Stimulated activated CD4-positive, alpha-beta T cell treated with anti-CD3 and anti-CD28 coated beads, Interleukin-1b, Interleukin-23, amount 100 ng/mL, for 24 hours (primary cell): ENCODE data around the gene KCNG2.
A peak's percentile ranks its signal among the peaks of the same experiment; 100 is the strongest.
"Not testable (repeated sequence)": the region's sequence is repeated elsewhere in the genome, so short reads cannot be mapped to it uniquely, and the experiment has no call there.

ENCODE experiments used
- DNase-seq, 4 experiments: peaks; one replicate each; pipeline ENCODE4 v3.0.0-alpha.2; 2020; ENCODE audit warnings: low read depth in 4 of 4, low spot score in 1 of 4

KCNG2 gene, protein sequence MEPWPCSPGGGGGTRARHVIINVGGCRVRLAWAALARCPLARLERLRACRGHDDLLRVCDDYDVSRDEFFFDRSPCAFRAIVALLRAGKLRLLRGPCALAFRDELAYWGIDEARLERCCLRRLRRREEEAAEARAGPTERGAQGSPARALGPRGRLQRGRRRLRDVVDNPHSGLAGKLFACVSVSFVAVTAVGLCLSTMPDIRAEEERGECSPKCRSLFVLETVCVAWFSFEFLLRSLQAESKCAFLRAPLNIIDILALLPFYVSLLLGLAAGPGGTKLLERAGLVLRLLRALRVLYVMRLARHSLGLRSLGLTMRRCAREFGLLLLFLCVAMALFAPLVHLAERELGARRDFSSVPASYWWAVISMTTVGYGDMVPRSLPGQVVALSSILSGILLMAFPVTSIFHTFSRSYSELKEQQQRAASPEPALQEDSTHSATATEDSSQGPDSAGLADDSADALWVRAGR

GRCh38 chr18:79797518-79798345 lies at the start of gene KCNG2:
Gene KCNG2 (plus strand): TSS chr18:79797938. CDS start chr18:79863668, 65,730 bp downstream.
- peak in 1 of 4 experiments; percentile 28 for DNase-seq

- DNase-seq, result no peak
These were observed 49.2 kb upstream of the KCNG2 start for GRCh38 chr18:79748321-79749180.

DNA sequence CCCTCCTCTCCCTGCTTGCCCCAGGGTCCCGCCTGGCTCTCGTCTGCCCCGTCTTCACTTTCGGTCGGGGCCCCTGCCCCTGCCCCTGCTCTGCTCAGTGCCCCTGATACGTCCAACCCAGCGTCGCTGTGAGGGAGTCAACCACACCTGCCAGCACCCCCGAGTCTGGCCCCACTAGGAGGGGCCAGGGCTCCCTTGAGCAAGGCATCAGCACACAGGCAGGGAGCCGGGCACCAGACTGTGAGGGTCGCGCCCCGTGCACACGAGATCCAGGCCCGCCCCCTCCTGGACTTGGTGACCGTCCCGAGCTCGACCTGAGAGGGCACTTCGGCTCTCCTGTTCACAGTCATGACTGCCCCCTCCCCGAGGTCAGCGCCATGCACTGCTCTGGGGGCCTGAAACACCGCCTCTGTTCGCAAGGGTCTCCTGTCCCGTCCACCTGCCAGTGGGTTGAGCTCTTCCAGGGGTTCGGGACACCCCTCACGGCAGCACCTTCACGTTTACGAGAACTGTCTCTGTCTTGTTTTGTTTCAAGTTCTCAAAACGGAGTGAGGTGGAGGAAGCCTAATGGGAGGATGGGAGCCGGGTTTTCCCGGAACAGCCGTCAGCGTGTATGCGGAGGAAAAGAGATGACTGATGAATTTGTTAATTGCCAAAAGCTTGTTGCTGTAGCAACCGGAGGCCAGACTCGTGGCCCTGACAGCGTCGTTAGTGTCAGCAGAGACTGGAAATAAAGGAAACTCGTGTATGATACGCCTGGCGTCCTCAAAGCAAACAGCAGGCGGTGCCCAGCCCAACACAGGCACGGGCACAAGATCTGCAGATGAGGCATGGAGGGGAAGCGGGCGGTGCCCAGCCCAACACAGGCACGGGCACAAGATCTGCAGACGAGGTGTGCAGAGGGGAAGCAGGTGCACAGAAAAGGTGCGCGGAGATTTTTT lies 48.2 kb upstream of the KCNG2 start:
- no peak for DNase-seq

- no peak for DNase-seq
These were observed 46.7 kb upstream of the KCNG2 start for GRCh38 chr18:79750980-79751571.

DNA sequence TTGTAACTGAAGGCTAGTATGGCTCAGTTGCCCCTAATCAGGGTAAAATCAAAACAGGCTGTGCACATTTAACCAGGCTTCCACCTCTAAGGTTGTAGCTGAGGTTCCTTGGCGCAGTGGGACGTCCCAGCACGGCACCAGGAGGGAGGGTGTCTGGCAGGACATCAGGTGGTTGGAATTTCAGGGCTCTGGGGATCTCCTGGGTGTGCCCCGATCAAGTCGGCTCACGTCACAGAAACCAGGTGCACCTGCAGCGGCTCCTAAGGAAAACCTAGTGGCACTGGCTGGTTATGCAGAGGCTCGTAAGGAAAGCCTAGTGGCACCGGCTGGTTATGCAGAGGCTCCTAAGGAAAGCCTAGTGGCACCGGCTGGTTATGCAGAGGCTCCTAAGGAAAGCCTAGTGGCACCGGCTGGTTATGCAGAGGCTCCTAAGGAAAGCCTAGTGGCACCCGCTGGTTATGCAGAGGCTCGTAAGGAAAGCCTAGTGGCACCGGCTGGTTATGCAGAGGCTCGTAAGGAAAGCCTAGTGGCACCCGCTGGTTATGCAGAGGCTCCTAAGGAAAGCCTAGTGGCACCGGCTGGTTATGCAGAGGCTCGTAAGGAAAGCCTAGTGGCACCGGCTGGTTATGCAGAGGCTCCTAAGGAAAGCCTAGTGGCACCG lies 45.7 kb upstream of the KCNG2 start:
- not testable (repeated sequence) for DNase-seq

DNA sequence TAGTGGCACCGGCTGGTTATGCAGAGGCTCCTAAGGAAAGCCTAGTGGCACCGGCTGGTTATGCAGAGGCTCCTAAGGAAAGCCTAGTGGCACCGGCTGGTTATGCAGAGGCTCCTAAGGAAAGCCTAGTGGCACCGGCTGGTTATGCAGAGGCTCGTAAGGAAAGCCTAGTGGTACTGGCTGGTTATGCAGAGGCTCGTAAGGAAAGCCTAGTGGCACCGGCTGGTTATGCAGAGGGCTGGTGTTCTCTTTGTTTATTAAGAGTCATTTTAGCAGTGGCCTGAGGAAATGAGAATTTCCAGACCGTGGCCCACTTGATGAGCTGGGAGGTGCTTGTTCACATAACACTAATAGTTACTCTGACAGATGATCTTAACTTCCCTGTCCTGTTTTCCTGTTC lies 44.8 kb upstream of the KCNG2 start:
- DNase-seq, result not testable (repeated sequence)

DNA sequence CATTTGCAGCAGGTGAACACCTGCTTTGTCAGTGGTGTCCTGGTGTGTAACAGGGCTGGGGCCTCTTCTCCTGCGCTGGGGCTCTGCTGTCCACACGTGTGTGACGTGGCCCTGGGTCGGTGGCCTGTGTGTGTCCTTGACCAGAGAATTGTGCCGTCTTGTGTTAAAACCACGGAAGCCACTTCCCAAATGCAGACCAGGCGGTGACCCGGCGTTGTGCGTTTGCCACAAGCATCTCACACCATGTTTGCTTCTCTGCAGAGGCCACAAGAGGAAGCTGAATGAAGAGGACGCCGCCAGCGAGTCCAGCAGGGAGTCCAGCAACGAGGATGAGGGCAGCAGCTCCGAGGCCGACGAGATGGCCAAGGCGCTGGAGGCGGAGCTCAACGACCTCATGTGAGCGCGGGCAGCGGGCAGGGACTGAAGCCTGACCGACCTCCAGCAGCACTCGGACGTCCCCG lies 44.3 kb upstream of the KCNG2 start:
- DNase-seq, result no peak

DNA sequence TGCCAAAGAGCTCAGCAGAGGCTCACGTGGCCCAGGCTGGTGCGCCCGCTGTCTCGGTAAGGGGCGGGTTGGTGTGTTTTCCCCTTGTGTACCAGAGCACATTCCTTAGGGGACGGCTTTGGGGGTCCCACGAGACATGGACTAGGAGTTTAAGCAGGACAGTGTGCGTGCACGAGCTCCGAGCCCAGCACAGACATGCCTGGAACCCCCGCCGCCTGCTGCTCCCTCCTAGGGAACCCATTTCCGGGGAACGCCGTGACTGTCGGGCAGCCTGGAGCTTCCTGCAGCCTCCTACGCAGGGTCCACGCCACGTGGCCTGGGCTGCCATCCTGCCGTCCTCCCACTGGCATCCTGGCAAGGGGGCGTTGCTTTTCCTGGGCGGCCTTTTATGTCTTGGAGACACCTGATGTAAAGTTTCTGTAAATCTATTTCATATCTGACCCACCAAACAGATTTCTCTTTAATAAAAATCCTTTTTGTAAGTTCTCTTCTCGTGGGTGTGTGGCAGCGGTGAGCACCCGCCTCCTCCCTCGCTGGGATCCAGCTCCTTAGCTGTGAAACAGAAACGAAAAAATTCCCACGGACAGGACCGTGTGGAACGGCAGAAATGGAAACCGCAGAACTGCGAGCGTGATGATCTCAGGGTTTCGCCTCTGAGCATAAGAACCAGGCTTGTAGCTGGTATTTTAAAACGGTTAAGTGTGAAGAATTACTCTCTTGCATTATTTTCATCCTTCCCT lies 43.5 kb upstream of the KCNG2 start:
- no peak for DNase-seq

- DNase-seq, result no peak
These were observed 42.8 kb upstream of the KCNG2 start for GRCh38 chr18:79754831-79755351.

GRCh38 chr18:79755496-79756142 lies 42.1 kb upstream of the KCNG2 start:
- no peak for DNase-seq

GRCh38 chr18:79756143-79756500 lies 41.6 kb upstream of the KCNG2 start:
- no peak for DNase-seq

DNA sequence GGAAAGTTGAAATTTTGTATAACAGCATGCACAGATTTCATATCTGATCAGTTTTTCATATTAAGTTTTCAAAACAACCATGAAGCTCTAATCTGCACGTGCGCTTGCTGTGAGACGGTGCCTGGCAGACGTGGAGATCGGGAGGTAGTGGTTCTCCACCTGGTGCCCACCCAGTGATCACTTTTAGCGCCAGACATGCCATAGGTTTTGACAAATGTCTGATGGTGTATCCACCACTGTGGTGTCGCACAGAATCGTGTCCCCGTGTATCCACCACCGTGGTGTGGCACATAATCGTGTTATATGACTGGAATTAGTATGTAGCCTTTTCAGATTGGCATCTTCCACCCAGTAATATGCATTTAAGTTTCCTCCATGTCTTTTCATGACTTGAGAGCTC lies 40.9 kb upstream of the KCNG2 start:
- no peak for DNase-seq

DNA sequence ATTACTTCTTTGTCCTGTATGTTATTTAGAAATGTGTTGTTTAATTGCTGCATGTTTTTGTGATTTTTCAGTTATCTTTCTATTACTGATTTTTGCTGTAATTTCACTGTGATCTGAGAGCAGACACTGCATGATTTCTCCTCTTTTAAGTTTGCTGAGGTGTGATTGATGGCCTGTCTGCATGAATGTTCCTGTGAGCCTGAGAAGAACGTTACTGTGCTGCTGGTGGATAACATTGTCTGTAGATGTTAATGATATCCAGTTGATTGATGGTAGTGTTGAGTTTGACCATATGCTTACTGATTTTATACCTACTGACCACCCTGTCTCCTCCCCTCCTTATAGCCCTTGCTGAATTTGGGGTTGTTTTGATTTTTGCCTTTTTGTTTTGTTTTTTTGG lies 37.4 kb upstream of the KCNG2 start:
- DNase-seq, result no peak

DNA sequence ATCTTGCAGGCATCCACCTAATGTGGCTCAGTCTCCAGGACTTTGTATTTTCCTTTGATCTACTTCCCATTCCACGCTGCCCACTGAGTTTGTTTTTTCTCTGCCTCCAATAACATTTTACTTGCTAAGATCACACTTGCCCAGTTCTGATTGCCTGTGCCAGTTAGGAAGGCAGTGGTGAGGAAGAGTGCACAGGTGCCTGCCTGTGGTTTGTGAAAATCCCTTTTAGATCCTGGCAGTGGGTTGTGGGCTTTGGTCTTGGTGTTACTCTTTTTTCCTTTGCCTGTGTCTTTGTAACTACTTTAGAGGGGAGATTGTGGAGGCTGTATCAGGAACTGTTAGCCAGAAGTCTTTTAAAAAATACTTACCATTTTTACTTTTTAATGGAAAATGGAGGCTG lies 36.9 kb upstream of the KCNG2 start:
- no peak for DNase-seq

DNA sequence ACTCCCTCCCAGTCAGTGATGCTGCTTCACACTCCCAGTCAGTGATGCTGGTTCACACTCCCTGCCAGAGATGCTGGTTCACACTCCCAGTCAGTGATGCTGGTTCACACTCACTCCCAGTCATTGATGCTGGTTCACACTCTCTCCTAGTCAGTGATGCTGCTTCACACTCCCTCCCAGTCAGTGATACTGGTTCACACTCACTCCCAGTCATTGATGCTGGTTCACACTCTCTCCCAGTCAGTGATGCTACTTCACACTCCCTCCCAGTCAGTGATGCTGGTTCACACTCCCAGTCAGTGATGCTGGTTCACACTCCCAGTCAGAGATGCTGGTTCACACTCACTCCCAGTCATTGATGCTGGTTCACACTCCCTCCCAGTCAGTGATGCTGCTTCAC lies 34.3 kb upstream of the KCNG2 start:
- DNase-seq, result no peak

DNA sequence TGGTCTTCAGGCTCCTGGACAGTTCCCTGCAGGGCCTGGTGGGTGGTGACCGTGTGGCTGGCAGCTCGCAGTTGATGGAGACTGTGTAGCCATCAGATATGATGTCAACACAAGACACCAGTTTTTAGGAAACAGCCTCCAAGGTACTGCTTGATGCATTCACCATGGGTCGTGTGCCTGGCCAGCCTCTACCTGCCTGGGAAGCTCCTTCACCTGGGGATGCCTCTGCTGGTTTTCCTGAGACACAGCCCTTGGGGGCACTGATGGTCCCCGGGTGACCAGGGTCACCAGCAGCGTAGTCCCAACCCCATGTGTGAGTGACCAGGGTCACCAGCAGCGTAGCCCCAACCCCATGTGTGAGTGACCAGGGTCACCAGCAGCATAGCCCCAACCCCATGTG lies 33.6 kb upstream of the KCNG2 start:
- no peak for DNase-seq

- DNase-seq, result no peak
These were observed 32.1 kb upstream of the KCNG2 start for GRCh38 chr18:79765491-79766245.
